HepG2 (cell line): ENCODE results near the gene KBTBD13. TPM values are rescaled to one million over a fixed set of nuclear protein-coding genes. Genes with fewer than 3 reads are reported as not detected.

Source experiments
- ATAC-seq: fragments of 200-7000 bp; cut with Tn5 transposase; 3 replicates; pipeline ENCODE4 v1.9.1; 2020; ENCODE audit warnings: mild to moderate bottlenecking, moderate library complexity
- BruUV-seq: library from RNA; stranded (reverse); fragments of 400-500 nt; replicated peaks from 2 replicates; lab custom pipeline; 2021; lab: Mats Ljungman, UMichigan
- CTCF ChIA-PET: fragments of 300-600 bp; formaldehyde crosslinking; extraction: SDS; loops from one replicate; lab custom pipeline; 2021; ENCODE audit warnings: low total read pairs, inconsistent platforms, low intra/inter-chr PET ratio; lab: Yijun Ruan, JAX
- POLR2A ChIA-PET: fragments of 350-600 bp; sonication (Branson Sonifier 250); formaldehyde crosslinking; loops from one replicate; lab custom pipeline; 2020; ENCODE audit warnings: antibody characterized with exemption, inconsistent platforms; lab: Yijun Ruan, JAX
- DNase-seq: peaks from one replicate; pipeline ENCODE4 v3.0.0-alpha.2; 2015; ENCODE audit warnings: low spot score
- FAIRE-seq: peaks from 3 replicates; lab custom pipeline; 2011; peaks lifted over from hg19 to GRCh38; lab: Jason Lieb, UNC
- H2AFZ ChIP-seq: one replicate; pipeline ENCODE4 v1.6.1; 2011; ENCODE audit warnings: low read length, inconsistent platforms
- H3K27ac ChIP-seq: fragments of 300-600 bp; 3 replicates; pipeline ENCODE4 v1.8.0; 2011; ENCODE audit warnings: mixed run types, mild to moderate bottlenecking, mixed read lengths, low read length, inconsistent platforms; ENCODE audit not compliant: insufficient read depth; ENCODE audit errors: extremely low read length
- H3K27me3 ChIP-seq, 2 experiments: fragments of 200-600 bp in 1 of 2; 2 replicates in 1 of 2; 3 replicates in 1 of 2; pipeline versions ENCODE4 v1.6.0 to v1.8.0; 2011; ENCODE audit warnings: low read length in 2 of 2, mild to moderate bottlenecking in 2 of 2, moderate library complexity in 2 of 2, inconsistent platforms in 1 of 2; ENCODE audit not compliant: insufficient read depth in 2 of 2, control insufficient read depth in 1 of 2
- H3K36me3 ChIP-seq, 2 experiments: fragments of 200-600 bp in 1 of 2; replicated peaks in 1 of 2; 2 replicates in 1 of 2; 3 replicates in 1 of 2; pipeline versions ENCODE4 v1.5.1 to v1.8.0; 2011; ENCODE audit warnings: low read length in 2 of 2, inconsistent platforms in 1 of 2; ENCODE audit not compliant: insufficient read depth in 2 of 2, control insufficient read depth in 1 of 2
- H3K4me1 ChIP-seq: 2 replicates; pipeline ENCODE4 v1.5.1; 2012; ENCODE audit warnings: low read length, inconsistent platforms; ENCODE audit not compliant: insufficient read depth
- H3K4me2 ChIP-seq: 2 replicates; pipeline ENCODE4 v1.6.0; 2011; ENCODE audit warnings: low read depth, low read length, inconsistent platforms
- H3K4me3 ChIP-seq, 3 experiments: fragments of 200-600 bp in 1 of 3; sonication (generic), shearing (Covaris generic) in 1 of 3; replicated peaks in 1 of 3; 2 replicates each; pipeline ENCODE4 v1.5.1; 2011 to 2016; ENCODE audit warnings: low read length in 3 of 3, inconsistent platforms in 2 of 3, low read depth in 2 of 3, mild to moderate bottlenecking in 2 of 3, control low read depth in 1 of 3, mixed read lengths in 1 of 3; ENCODE audit not compliant: insufficient read depth in 1 of 3
- H3K79me2 ChIP-seq: one replicate; pipeline ENCODE4 v1.6.1; 2011; ENCODE audit warnings: low read length, inconsistent platforms; ENCODE audit not compliant: insufficient read depth
- H3K9ac ChIP-seq: 2 replicates; pipeline ENCODE4 v1.6.0; 2011; ENCODE audit warnings: mild to moderate bottlenecking, low read depth, low read length, inconsistent platforms; ENCODE audit not compliant: insufficient read depth
- H3K9me3 ChIP-seq: 2 replicates; pipeline ENCODE4 v1.5.1; 2012; ENCODE audit warnings: mild to moderate bottlenecking, low read length
- H4K20me1 ChIP-seq: 2 replicates; pipeline ENCODE4 v1.6.0; 2011; ENCODE audit warnings: inconsistent platforms, mild to moderate bottlenecking, low read length, moderate library complexity; ENCODE audit not compliant: insufficient read depth
- ARID4A ChIP-seq: sonication (generic); formaldehyde crosslinking; IDR thresholded peaks from 2 replicates; pipeline ENCODE4 v1.5.0; 2020; ENCODE audit warnings: mild to moderate bottlenecking, missing genetic modification reagents, borderline replicate concordance
- CBX2 ChIP-seq, 2 experiments: fragments of 200-600 bp in 1 of 2; sonication (generic); formaldehyde crosslinking in 1 of 2; IDR thresholded peaks; 2 replicates each; pipeline versions ENCODE4 v1.7.0 to v1.8.1; 2018 to 2022; ENCODE audit warnings: low read depth in 2 of 2, low read length in 1 of 2, mild to moderate bottlenecking in 1 of 2, missing genetic modification reagents in 1 of 2
- FOXC1 ChIP-seq: sonication (generic); formaldehyde crosslinking; IDR thresholded peaks from 2 replicates; pipeline ENCODE4 v1.8.0; 2022; ENCODE audit warnings: mild to moderate bottlenecking, missing genetic modification reagents, borderline replicate concordance
- HNRNPL ChIP-seq: fragments of 200-400 bp; formaldehyde crosslinking; IDR thresholded peaks from 2 replicates; pipeline ENCODE4 v1.6.1; 2017; ENCODE audit warnings: mild to moderate bottlenecking, low read depth, low read length
- JUND ChIP-seq: sonication (generic); formaldehyde crosslinking; IDR thresholded peaks from 2 replicates; pipeline ENCODE4 v1.8.0; 2022; ENCODE audit warnings: mild to moderate bottlenecking, missing genetic modification reagents
- MEIS1 ChIP-seq: sonication (generic); formaldehyde crosslinking; IDR thresholded peaks from 2 replicates; pipeline ENCODE4 v1.9.0; 2021; ENCODE audit warnings: mild to moderate bottlenecking, missing genetic modification reagents, moderate library complexity, borderline replicate concordance
- MIER3 ChIP-seq: IDR thresholded peaks from 2 replicates; pipeline ENCODE4 v1.6.1; 2016; ENCODE audit warnings: missing compliant biosample characterization, borderline replicate concordance
- PCBP2 ChIP-seq: fragments of 200-400 bp; formaldehyde crosslinking; optimal IDR thresholded peaks from 2 replicates; pipeline ENCODE3; 2018; ENCODE audit warnings: low read length, low read depth; ENCODE audit not compliant: poor library complexity, severe bottlenecking
- ZBTB21 ChIP-seq: sonication (generic); formaldehyde crosslinking; IDR thresholded peaks from 2 replicates; pipeline ENCODE4 v1.4.0; 2020; ENCODE audit warnings: missing genetic modification reagents
- ZFX ChIP-seq: sonication (generic); formaldehyde crosslinking; IDR thresholded peaks from 2 replicates; pipeline ENCODE4 v1.4.0; 2020; ENCODE audit warnings: mild to moderate bottlenecking, low read depth, missing genetic modification reagents, moderate library complexity
- ZFY ChIP-seq: sonication (generic); formaldehyde crosslinking; IDR thresholded peaks from 2 replicates; pipeline ENCODE4 v1.4.0; 2020; ENCODE audit warnings: missing genetic modification reagents
- ZNF263 ChIP-seq: sonication (generic); formaldehyde crosslinking; IDR thresholded peaks from 2 replicates; pipeline ENCODE4 v1.4.0; 2020; ENCODE audit warnings: missing genetic modification reagents
- ZNF557 ChIP-seq: sonication (generic); formaldehyde crosslinking; IDR thresholded peaks from 2 replicates; pipeline ENCODE4 v1.4.0; 2020; ENCODE audit warnings: missing genetic modification reagents
- ZNF687 ChIP-seq: sonication (generic); formaldehyde crosslinking; IDR thresholded peaks from 2 replicates; pipeline ENCODE4 v1.5.1; 2020; ENCODE audit warnings: mild to moderate bottlenecking, missing genetic modification reagents, moderate library complexity
- WGBS: methylation state at CpG from one replicate; pipeline ENCODE4 v1.1.6; 2017; ENCODE audit warnings: low lambda C conversion rate; 5-methylcytosine and 5-hydroxymethylcytosine counted together
- in situ Hi-C: cut with HindIII; loops from 2 replicates; pipeline ENCODE4 v1.10.0; 2017; ENCODE audit warnings: low pct_unique_long_range_greater_than_20kb; ENCODE audit not compliant: extremely low pct_ligation_motif_present
- intact Hi-C: fragments of 100-400 bp; cut with micrococcal nuclease; formaldehyde crosslinking; loops from one replicate; pipeline ENCODE4 v1.10.0; 2022; ENCODE audit not compliant: unreplicated experiment
- polyA plus RNA-seq, 8 experiments: library from polyadenylated mRNA; depleted of rRNA in 3 of 8; stranded (reverse) in 7 of 8; unstranded in 1 of 8; fragments of >200 nt; fragmentation: Illumina TruSeq in 4 of 8; extraction: Trizol in 4 of 8; gene quantifications; 2 replicates each; pipeline versions ENCODE4 v1.2.1 to v1.2.3, GENCODE V29; 2011 to 2016; ENCODE audit warnings: low read depth in 4 of 8, missing spikeins in 1 of 8, mixed read lengths in 1 of 8; ENCODE audit not compliant: insufficient read depth in 1 of 8
- total RNA-seq, 5 experiments: library from RNA; depleted of rRNA; stranded (reverse); fragments of >200 nt; fragmentation: Illumina TruSeq; extraction: Trizol; gene quantifications; 2 replicates each; pipeline ENCODE4 v1.2.3, GENCODE V29; 2016; ENCODE audit warnings: low read depth in 1 of 5

KBTBD13 gene
- total and polyA plus RNA-seq, 2 of the 13 experiments (the other 11 are each of a cell fraction or from before 2014, with no cell fraction given): not detected

GRCh38 chr15:65087873-65088642 is 11.5 kb downstream of the KBTBD13 start:
- POLR2A ChIA-PET: interaction anchor here (1.2 to 4.0 kb wide), 5 partner anchors 9 to 97 kb away, joined by 3 to 27 read pairs (median 5); partner anchors contain the start of gene CLPX
- in situ Hi-C loops (loop anchor here (5.0 to 10.0 kb wide), 2 partner anchors 36 to 53 kb away; no protein-coding TSS in a partner anchor), intact Hi-C loops (no loop called here)
- no peak overlapping the region for H3K27ac ChIP-seq
- no peaks in the 10 kb centered on the region for H3K36me3 ChIP-seq
- no peaks in the 10 kb centered on the region for H4K20me1 ChIP-seq
- H3K27me3 ChIP-seq: peaks cover 0 to 11% of the 10 kb centered on the region in 2 experiments; a peak in 1 of 5 replicates
- DNase-seq: no peak
- peak overlapping the region; percentile 7 to 70 (median 33) for H3K4me3 ChIP-seq
- H3K4me2 ChIP-seq: peak overlapping the region; percentile 89
- H3K4me1 ChIP-seq: peaks cover 76% of the 10 kb centered on the region
- TSS peak; percentile 74 for BruUV-seq
- FAIRE-seq: no peak
- H2AFZ ChIP-seq: peak overlapping the region; percentile 22
- CTCF ChIA-PET: interaction anchor here (5.8 to 6.7 kb wide), 2 partner anchors 33 to 55 kb away, joined by 34 to 54 read pairs; no protein-coding TSS in a partner anchor
- no peaks in the 10 kb centered on the region for H3K79me2 ChIP-seq
- 15% methylated on average over 11 of the region's 13 CpGs for WGBS
- ATAC-seq: peak; percentile 32
- H3K9ac ChIP-seq: peak overlapping the region; percentile 55
- H3K9me3 ChIP-seq: no peaks in the 10 kb centered on the region
- TF ChIP-seq MIER3 (CRISPR knock-in tag): no peak
- peak; percentile 72; the same call in 1 of the 2 replicates for TF ChIP-seq HNRNPL
- no peak for TF ChIP-seq JUND (CRISPR knock-in tag)
- TF ChIP-seq ZFY (CRISPR knock-in tag): peak; percentile 19; the same call in 1 of the 2 replicates
- 0 out of 2 replicates have a peak, but pooled peaks have one; percentile 38 for TF ChIP-seq MEIS1 (CRISPR knock-in tag)
- peak; percentile 54 for TF ChIP-seq ZNF687 (CRISPR knock-in tag)
- TF ChIP-seq ZBTB21 (CRISPR knock-in tag): no peak
- no peak for TF ChIP-seq CBX2 (IDR thresholded peaks at IDR 0.05; ENCODE audit: low read depth, low read length)
- no peak for TF ChIP-seq CBX2 (CRISPR knock-in tag; IDR thresholded peaks at IDR 0.05; ENCODE audit: low read depth)
- 0 out of 2 replicates have a peak, but pooled peaks have one; percentile 15 for TF ChIP-seq ARID4A (CRISPR knock-in tag)
- no peak for TF ChIP-seq ZNF557 (CRISPR knock-in tag)
- peak; percentile 61 for TF ChIP-seq ZFX
- TF ChIP-seq PCBP2: no peak
- TF ChIP-seq FOXC1 (CRISPR knock-in tag): 0 out of 2 replicates have a peak, but pooled peaks have one; percentile 42
- 0 out of 2 replicates have a peak, but pooled peaks have one; percentile 5 for TF ChIP-seq ZNF263
